WTC11 (cell line): ENCODE measurements around the gene NR5A1. TPM values are rescaled to one million over a fixed set of nuclear protein-coding genes. Genes with fewer than 3 reads are reported as not detected.

ENCODE experiments used
- ATAC-seq: fragments of 200-7000 bp; cut with Tn5 transposase; 2 replicates; pipeline ENCODE4 v1.10.0; 2021; ENCODE audit warnings: mild to moderate bottlenecking, moderate library complexity
- CTCF ChIA-PET: fragments of 300-600 bp; sonication (Branson Sonifier 250); formaldehyde crosslinking; loops from one replicate; lab custom pipeline; 2021; ENCODE audit warnings: antibody characterized with exemption; lab: Charles Lee
- POLR2A ChIA-PET: fragments of 350-600 bp; sonication (Branson Sonifier 250); formaldehyde crosslinking; loops from one replicate; lab custom pipeline; 2021; ENCODE audit warnings: antibody characterized with exemption; lab: Charles Lee
- DNase-seq: peaks from one replicate; pipeline ENCODE4 v3.0.0; 2021; ENCODE audit warnings: low spot score
- H3K27ac Mint-ChIP-seq: 2 replicates; pipeline ENCODE4 v1.8.0; 2021; ENCODE audit warnings: mixed read lengths
- H3K27me3 Mint-ChIP-seq: 2 replicates; pipeline ENCODE4 v1.8.0; 2021; ENCODE audit warnings: low read depth, mild to moderate bottlenecking, moderate library complexity, mixed read lengths
- H3K36me3 Mint-ChIP-seq: 2 replicates; pipeline ENCODE4 v1.8.0; 2021; ENCODE audit warnings: mixed read lengths
- H3K4me1 Mint-ChIP-seq: 2 replicates; pipeline ENCODE4 v1.8.0; 2022; ENCODE audit warnings: mixed read lengths
- H3K4me3 Mint-ChIP-seq: 2 replicates; pipeline ENCODE4 v1.8.0; 2021; ENCODE audit warnings: mild to moderate bottlenecking, moderate library complexity, mixed read lengths
- H3K9me3 Mint-ChIP-seq: 2 replicates; pipeline ENCODE4 v1.8.0; 2021; ENCODE audit warnings: mixed read lengths
- ATF1 ChIP-seq: sonication (generic); formaldehyde crosslinking; IDR thresholded peaks from 2 replicates; pipeline ENCODE4 v1.8.1; 2023; ENCODE audit warnings: mild to moderate bottlenecking, moderate library complexity, missing genetic modification reagents
- CBFB ChIP-seq: sonication (generic); formaldehyde crosslinking; IDR thresholded peaks from 2 replicates; pipeline ENCODE4 v1.8.1; 2022; ENCODE audit warnings: mild to moderate bottlenecking, low read depth, missing genetic modification reagents
- CREB1 ChIP-seq: sonication (generic); formaldehyde crosslinking; IDR thresholded peaks from 2 replicates; pipeline ENCODE4 v1.8.0; 2023; ENCODE audit warnings: mild to moderate bottlenecking, missing genetic modification reagents
- ELF4 ChIP-seq: sonication (generic); formaldehyde crosslinking; IDR thresholded peaks from 2 replicates; pipeline ENCODE4 v1.8.1; 2022; ENCODE audit warnings: low read depth, mild to moderate bottlenecking, moderate library complexity, missing genetic modification reagents
- ESRRA ChIP-seq: sonication (generic); formaldehyde crosslinking; IDR thresholded peaks from 2 replicates; pipeline ENCODE4 v1.8.1; 2022; ENCODE audit warnings: mild to moderate bottlenecking, missing genetic modification reagents, borderline replicate concordance
- FOXP1 ChIP-seq: sonication (generic); formaldehyde crosslinking; IDR thresholded peaks from 2 replicates; pipeline ENCODE4 v1.8.0; 2022; ENCODE audit warnings: missing genetic modification reagents, mild to moderate bottlenecking, moderate library complexity, borderline replicate concordance
- NFATC4 ChIP-seq: fragments of 250-450 bp; sonication (Bioruptor Pico); IDR thresholded peaks from 2 replicates; pipeline ENCODE4 v1.9.0; 2021; ENCODE audit warnings: mild to moderate bottlenecking
- TEAD1 ChIP-seq: sonication (generic); formaldehyde crosslinking; IDR thresholded peaks from 2 replicates; pipeline ENCODE4 v1.8.0; 2022; ENCODE audit warnings: mild to moderate bottlenecking, missing genetic modification reagents
- TEAD4 ChIP-seq: sonication (generic); formaldehyde crosslinking; IDR thresholded peaks from 2 replicates; pipeline ENCODE4 v1.8.0; 2022; ENCODE audit warnings: mild to moderate bottlenecking, missing genetic modification reagents
- ZNF138 ChIP-seq: sonication (generic); formaldehyde crosslinking; conservative IDR thresholded peaks from 2 replicates; pipeline ENCODE4 v1.8.1; 2022; ENCODE audit warnings: mild to moderate bottlenecking, moderate library complexity, missing genetic modification reagents
- total RNA-seq: library from RNA; stranded (reverse); gene quantifications from 3 replicates; pipeline ENCODE4 v1.2.3, GENCODE V29; 2021
- TF ChIP-seq, protein P1 (sequence below): fragments of 250-450 bp; sonication (Bioruptor Pico); IDR thresholded peaks from 2 replicates; pipeline ENCODE4 v2.1.2; 2022; ENCODE audit warnings: mild to moderate bottlenecking, moderate library complexity
- TF ChIP-seq, protein P2 (sequence below): fragments of 250-450 bp; sonication (Bioruptor Pico); IDR thresholded peaks from 2 replicates; pipeline ENCODE4 v1.9.0; 2021; ENCODE audit warnings: mild to moderate bottlenecking
- TF ChIP-seq, protein P3 (sequence below): sonication (generic); formaldehyde crosslinking; IDR thresholded peaks from 2 replicates; pipeline ENCODE4 v1.8.0; 2022; ENCODE audit warnings: missing genetic modification reagents
- TF ChIP-seq, protein P4 (sequence below): sonication (generic); formaldehyde crosslinking; IDR thresholded peaks from 2 replicates; pipeline ENCODE4 v1.8.1; 2022; ENCODE audit warnings: low read depth, missing genetic modification reagents, borderline replicate concordance
- TF ChIP-seq, protein P5 (sequence below): sonication (generic); formaldehyde crosslinking; IDR thresholded peaks from 2 replicates; pipeline ENCODE4 v1.8.1; 2022; ENCODE audit warnings: mild to moderate bottlenecking, moderate library complexity, missing genetic modification reagents
- TF ChIP-seq, protein P6 (sequence below): fragments of 250-450 bp; sonication (Bioruptor Pico); conservative IDR thresholded peaks from 2 replicates; pipeline ENCODE4 v1.9.0; 2021; ENCODE audit warnings: mild to moderate bottlenecking
- TF ChIP-seq, protein P7 (sequence below): sonication (generic); formaldehyde crosslinking; conservative IDR thresholded peaks from 2 replicates; pipeline ENCODE4 v1.8.1; 2022; ENCODE audit warnings: mild to moderate bottlenecking, missing genetic modification reagents

NR5A1 gene
- total RNA-seq, 1 experiment from 2014 or later, result 0.77 TPM

DNA sequence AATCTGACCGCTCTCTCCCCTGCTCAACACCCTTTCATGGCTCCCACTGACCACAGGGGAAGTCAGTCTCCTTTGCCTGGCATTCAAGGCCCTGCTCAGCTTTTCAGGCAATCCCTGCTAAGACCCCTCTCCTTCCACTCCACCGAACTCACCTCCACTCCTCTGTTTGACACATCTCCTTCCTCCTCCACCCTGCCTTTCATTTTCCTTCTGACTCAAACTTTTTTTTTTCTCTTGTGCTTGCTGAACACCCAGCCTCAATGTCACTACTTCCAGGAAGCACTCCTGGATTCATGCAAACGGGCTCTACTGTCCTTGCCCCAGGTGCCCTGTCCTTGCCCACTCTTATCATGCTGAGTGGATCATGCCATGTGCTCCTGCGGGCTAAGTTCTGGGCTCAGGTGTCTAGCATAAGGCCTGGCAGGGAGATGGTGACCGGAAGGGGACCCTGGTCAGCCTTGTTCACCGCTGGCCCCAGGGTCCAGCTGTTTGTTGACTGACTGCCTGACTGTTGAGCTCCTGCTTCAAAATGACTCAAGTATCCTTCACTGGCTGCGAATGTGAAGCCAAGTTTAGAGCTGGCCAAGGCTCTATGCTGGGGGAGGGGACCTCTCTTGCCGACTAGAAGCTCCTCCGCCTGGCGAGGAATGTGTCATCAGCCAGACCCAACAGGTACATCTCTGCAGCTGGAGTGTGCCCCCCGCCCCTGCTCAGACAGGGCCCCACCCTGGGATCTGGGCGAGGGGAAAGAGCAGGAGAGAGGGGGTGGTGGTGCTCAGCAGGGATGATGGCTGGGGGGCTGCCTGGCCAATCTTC, 6.2 kb downstream of the NR5A1 start:
- Mint-ChIP-seq H3K27me3 (peaks cover 52% of the 10 kb centered on the region), H3K27ac (no peak overlapping the region), H3K4me1 (peaks cover 13% of the 10 kb centered on the region), H3K36me3 (0 out of 2 replicates have a peak, but pooled peaks cover 4% of the 10 kb centered on the region), H3K4me3 (no peak overlapping the region), H3K9me3 (no peaks in the 10 kb centered on the region)
- ATAC-seq, result no peak
- TF ChIP-seq CREB1, result no peak
- no peak for TF ChIP-seq ZNF138
- no peak for TF ChIP-seq FOXP1 (CRISPR knock-in tag)
- TF ChIP-seq TEAD4, result no peak
- TF ChIP-seq, protein P1, sequence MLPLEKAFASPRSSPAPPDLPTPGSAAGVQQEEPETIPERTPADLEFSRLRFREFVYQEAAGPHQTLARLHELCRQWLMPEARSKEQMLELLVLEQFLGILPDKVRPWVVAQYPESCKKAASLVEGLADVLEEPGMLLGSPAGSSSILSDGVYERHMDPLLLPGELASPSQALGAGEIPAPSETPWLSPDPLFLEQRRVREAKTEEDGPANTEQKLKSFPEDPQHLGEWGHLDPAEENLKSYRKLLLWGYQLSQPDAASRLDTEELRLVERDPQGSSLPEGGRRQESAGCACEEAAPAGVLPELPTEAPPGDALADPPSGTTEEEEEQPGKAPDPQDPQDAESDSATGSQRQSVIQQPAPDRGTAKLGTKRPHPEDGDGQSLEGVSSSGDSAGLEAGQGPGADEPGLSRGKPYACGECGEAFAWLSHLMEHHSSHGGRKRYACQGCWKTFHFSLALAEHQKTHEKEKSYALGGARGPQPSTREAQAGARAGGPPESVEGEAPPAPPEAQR (CRISPR knock-in tag), result no peak
- TF ChIP-seq, protein P2, sequence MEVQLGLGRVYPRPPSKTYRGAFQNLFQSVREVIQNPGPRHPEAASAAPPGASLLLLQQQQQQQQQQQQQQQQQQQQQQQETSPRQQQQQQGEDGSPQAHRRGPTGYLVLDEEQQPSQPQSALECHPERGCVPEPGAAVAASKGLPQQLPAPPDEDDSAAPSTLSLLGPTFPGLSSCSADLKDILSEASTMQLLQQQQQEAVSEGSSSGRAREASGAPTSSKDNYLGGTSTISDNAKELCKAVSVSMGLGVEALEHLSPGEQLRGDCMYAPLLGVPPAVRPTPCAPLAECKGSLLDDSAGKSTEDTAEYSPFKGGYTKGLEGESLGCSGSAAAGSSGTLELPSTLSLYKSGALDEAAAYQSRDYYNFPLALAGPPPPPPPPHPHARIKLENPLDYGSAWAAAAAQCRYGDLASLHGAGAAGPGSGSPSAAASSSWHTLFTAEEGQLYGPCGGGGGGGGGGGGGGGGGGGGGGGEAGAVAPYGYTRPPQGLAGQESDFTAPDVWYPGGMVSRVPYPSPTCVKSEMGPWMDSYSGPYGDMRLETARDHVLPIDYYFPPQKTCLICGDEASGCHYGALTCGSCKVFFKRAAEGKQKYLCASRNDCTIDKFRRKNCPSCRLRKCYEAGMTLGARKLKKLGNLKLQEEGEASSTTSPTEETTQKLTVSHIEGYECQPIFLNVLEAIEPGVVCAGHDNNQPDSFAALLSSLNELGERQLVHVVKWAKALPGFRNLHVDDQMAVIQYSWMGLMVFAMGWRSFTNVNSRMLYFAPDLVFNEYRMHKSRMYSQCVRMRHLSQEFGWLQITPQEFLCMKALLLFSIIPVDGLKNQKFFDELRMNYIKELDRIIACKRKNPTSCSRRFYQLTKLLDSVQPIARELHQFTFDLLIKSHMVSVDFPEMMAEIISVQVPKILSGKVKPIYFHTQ (CRISPR knock-in tag), result no peak
- TF ChIP-seq, protein P3, sequence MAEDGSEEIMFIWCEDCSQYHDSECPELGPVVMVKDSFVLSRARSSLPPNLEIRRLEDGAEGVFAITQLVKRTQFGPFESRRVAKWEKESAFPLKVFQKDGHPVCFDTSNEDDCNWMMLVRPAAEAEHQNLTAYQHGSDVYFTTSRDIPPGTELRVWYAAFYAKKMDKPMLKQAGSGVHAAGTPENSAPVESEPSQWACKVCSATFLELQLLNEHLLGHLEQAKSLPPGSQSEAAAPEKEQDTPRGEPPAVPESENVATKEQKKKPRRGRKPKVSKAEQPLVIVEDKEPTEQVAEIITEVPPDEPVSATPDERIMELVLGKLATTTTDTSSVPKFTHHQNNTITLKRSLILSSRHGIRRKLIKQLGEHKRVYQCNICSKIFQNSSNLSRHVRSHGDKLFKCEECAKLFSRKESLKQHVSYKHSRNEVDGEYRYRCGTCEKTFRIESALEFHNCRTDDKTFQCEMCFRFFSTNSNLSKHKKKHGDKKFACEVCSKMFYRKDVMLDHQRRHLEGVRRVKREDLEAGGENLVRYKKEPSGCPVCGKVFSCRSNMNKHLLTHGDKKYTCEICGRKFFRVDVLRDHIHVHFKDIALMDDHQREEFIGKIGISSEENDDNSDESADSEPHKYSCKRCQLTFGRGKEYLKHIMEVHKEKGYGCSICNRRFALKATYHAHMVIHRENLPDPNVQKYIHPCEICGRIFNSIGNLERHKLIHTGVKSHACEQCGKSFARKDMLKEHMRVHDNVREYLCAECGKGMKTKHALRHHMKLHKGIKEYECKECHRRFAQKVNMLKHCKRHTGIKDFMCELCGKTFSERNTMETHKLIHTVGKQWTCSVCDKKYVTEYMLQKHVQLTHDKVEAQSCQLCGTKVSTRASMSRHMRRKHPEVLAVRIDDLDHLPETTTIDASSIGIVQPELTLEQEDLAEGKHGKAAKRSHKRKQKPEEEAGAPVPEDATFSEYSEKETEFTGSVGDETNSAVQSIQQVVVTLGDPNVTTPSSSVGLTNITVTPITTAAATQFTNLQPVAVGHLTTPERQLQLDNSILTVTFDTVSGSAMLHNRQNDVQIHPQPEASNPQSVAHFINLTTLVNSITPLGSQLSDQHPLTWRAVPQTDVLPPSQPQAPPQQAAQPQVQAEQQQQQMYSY, result no peak
- TF ChIP-seq ELF4 (CRISPR knock-in tag), result no peak
- TF ChIP-seq, protein P4, sequence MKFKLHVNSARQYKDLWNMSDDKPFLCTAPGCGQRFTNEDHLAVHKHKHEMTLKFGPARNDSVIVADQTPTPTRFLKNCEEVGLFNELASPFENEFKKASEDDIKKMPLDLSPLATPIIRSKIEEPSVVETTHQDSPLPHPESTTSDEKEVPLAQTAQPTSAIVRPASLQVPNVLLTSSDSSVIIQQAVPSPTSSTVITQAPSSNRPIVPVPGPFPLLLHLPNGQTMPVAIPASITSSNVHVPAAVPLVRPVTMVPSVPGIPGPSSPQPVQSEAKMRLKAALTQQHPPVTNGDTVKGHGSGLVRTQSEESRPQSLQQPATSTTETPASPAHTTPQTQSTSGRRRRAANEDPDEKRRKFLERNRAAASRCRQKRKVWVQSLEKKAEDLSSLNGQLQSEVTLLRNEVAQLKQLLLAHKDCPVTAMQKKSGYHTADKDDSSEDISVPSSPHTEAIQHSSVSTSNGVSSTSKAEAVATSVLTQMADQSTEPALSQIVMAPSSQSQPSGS (CRISPR knock-in tag), result no peak
- no peak for TF ChIP-seq ATF1 (CRISPR knock-in tag)
- no peak for TF ChIP-seq ESRRA (CRISPR knock-in tag)
- no peak for TF ChIP-seq CBFB (CRISPR knock-in tag)
- TF ChIP-seq, protein P5, sequence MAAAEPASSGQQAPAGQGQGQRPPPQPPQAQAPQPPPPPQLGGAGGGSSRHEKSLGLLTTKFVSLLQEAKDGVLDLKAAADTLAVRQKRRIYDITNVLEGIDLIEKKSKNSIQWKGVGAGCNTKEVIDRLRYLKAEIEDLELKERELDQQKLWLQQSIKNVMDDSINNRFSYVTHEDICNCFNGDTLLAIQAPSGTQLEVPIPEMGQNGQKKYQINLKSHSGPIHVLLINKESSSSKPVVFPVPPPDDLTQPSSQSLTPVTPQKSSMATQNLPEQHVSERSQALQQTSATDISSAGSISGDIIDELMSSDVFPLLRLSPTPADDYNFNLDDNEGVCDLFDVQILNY, result no peak
- TF ChIP-seq NFATC4 (CRISPR knock-in tag), result no peak
- TF ChIP-seq, protein P6, sequence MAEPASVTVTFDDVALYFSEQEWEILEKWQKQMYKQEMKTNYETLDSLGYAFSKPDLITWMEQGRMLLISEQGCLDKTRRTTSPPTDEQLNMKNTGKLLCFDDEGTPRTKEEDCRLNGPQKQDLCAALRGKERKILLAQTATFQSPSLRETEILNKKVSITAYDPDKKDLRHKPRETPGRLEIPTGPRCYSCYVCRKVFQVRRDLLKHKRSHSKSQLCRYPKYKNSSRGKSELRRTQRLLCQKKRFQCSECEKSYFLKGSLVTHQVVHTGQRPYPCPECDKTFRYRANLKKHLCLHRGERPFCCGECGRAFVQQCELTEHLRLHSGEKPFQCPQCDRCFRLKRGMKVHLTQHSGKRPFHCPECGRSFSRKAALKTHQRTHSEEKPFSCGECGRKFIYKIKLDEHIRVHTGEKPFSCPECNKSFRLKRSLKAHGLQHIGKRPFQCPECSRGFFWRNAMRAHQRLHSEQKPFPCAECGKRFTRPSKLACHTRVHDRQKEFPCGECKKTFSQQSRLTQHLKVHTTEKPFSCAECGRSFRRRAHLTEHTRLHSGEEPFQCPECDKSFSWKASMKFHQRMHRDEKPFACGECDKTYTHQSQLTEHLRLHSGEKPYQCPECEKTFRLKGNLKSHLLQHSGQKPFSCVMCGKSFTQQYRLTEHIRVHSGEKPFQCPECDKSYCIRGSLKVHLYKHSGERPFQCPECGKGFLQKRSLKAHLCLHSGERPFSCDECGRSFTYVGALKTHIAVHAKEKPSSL (CRISPR knock-in tag), result no peak
- TF ChIP-seq, protein P7, sequence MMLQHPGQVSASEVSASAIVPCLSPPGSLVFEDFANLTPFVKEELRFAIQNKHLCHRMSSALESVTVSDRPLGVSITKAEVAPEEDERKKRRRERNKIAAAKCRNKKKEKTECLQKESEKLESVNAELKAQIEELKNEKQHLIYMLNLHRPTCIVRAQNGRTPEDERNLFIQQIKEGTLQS, result no peak
- no peak for TF ChIP-seq TEAD1 (CRISPR knock-in tag)
- DNase-seq, result no peak
- ChIA-PET POLR2A (interaction anchor here (0.5 to 1.2 kb wide), 2 partner anchors 23 to 134 kb away, joined by 3 read pairs; no protein-coding TSS in a partner anchor), CTCF (interaction anchor here (0.6 to 1.9 kb wide), 4 partner anchors 36 to 352 kb away, joined by 4 to 10 read pairs (median 4); partner anchors contain the start of gene WDR38)
